ENCODE data around the gene ADORA1.

DNA sequence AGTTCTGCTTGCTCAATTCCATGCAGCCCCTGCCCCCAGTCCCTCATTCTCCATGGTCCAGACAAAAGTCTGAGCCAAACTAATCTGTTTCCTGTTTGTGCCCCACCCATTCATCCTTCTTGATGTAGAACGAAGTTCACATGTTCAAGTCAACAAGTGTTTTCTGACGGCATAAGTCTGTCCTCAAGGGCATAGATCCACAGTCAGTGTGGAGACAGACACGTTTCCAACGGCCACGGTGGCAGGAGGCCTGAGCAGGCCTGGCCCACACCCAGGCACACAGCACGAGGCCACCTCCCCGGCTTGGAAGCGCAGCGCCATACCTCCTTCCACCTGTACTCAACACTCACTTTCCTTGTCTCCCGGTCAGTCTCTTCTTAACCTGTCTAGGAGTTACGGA is 16.1 kb downstream of the ADORA1 start:
- TF ChIP-seq, protein P1, sequence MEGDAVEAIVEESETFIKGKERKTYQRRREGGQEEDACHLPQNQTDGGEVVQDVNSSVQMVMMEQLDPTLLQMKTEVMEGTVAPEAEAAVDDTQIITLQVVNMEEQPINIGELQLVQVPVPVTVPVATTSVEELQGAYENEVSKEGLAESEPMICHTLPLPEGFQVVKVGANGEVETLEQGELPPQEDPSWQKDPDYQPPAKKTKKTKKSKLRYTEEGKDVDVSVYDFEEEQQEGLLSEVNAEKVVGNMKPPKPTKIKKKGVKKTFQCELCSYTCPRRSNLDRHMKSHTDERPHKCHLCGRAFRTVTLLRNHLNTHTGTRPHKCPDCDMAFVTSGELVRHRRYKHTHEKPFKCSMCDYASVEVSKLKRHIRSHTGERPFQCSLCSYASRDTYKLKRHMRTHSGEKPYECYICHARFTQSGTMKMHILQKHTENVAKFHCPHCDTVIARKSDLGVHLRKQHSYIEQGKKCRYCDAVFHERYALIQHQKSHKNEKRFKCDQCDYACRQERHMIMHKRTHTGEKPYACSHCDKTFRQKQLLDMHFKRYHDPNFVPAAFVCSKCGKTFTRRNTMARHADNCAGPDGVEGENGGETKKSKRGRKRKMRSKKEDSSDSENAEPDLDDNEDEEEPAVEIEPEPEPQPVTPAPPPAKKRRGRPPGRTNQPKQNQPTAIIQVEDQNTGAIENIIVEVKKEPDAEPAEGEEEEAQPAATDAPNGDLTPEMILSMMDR (IDR thresholded peaks at IDR 0.05), result no peak
- no peak for TF ChIP-seq EZH2 (IDR thresholded peaks at IDR 0.05; ENCODE audit: borderline replicate concordance, insufficient read depth, low read depth, low read length, poor library complexity, severe bottlenecking)

Measured in B cell (primary cell).